Measurements from ENCODE around the gene TBC1D20. TPM values are rescaled to one million over a fixed set of nuclear protein-coding genes. Genes with fewer than 3 reads are reported as not detected.

TBC1D20 gene
- total and polyA plus RNA-seq, 3 donors from 2014 or later = 43.5 to 52.6 (median 45.7) TPM

- WGBS, 2 donors = 86 to 90% methylated on average over 11 to 14 of the region's 14 CpGs
- no peak overlapping the region for H3K4me3 ChIP-seq
- no peaks in the 10 kb centered on the region for H3K36me3 ChIP-seq (ENCODE audit: low read depth, missing control alignments)
- intact Hi-C loops (cut with DNase I; ENCODE audit: low total_unique reads) = no loop called here
- H3K9me3 ChIP-seq = no peaks in the 10 kb centered on the region
- no peak for DNase-seq
- H3K4me1 ChIP-seq = no peaks in the 10 kb centered on the region
- H3K27me3 ChIP-seq = no peaks in the 10 kb centered on the region
- no peak overlapping the region for H3K27ac ChIP-seq
- TF ChIP-seq CTCF (IDR thresholded peaks at IDR 0.05) (no peak), POLR2A (IDR thresholded peaks at IDR 0.05) (no peak)
These were observed 34.3 kb downstream of the TBC1D20 start for GRCh38 chr20:427849-428657.

- H3K36me3 ChIP-seq (ENCODE audit: low read depth, missing control alignments) = no peaks in the 10 kb centered on the region
- H3K9me3 ChIP-seq = no peaks in the 10 kb centered on the region
- no peak overlapping the region for H3K27ac ChIP-seq
- H3K4me3 ChIP-seq = no peak overlapping the region
- intact Hi-C loops (cut with DNase I; ENCODE audit: low total_unique reads) = no loop called here
- no peaks in the 10 kb centered on the region for H3K4me1 ChIP-seq
- H3K27me3 ChIP-seq = no peaks in the 10 kb centered on the region
- 89 to 93% methylated on average over 2 to 4 of the region's 4 CpGs for WGBS, 2 donors
- no peak for DNase-seq
- no peak for TF ChIP-seq CTCF (IDR thresholded peaks at IDR 0.05)
- no peak for TF ChIP-seq POLR2A (IDR thresholded peaks at IDR 0.05)
These were observed 34.9 kb downstream of the TBC1D20 start for GRCh38 chr20:427401-427800.

GRCh38 chr20:426566-426965, 35.8 kb downstream of the TBC1D20 start:
- H3K9me3 ChIP-seq = no peaks in the 10 kb centered on the region
- H3K27ac ChIP-seq = no peak overlapping the region
- H3K4me3 ChIP-seq = no peak overlapping the region
- intact Hi-C loops (cut with DNase I; ENCODE audit: low total_unique reads) = no loop called here
- DNase-seq = no peak
- H3K4me1 ChIP-seq = no peaks in the 10 kb centered on the region
- H3K27me3 ChIP-seq = no peaks in the 10 kb centered on the region
- WGBS, 2 donors = 97 to 100% methylated on average over 2 of the region's 2 CpGs
- TF ChIP-seq CTCF (IDR thresholded peaks at IDR 0.05) (no peak), POLR2A (IDR thresholded peaks at IDR 0.05) (no peak)
- no peaks in the 10 kb centered on the region for H3K36me3 ChIP-seq (ENCODE audit: low read depth, missing control alignments)

GRCh38 chr20:421685-422250, 40.6 kb downstream of the TBC1D20 start:
- Histone ChIP-seq H3K4me3 (no peak overlapping the region), H3K36me3 (ENCODE audit: low read depth, missing control alignments) (no peaks in the 10 kb centered on the region), H3K9me3 (no peaks in the 10 kb centered on the region), H3K4me1 (peaks cover 13% of the 10 kb centered on the region), H3K27ac (no peak overlapping the region), H3K27me3 (no peaks in the 10 kb centered on the region)
- TF ChIP-seq POLR2A (IDR thresholded peaks at IDR 0.05) (no peak), CTCF (IDR thresholded peaks at IDR 0.05) (no peak)
- intact Hi-C loops (cut with DNase I; ENCODE audit: low total_unique reads) = no loop called here
- no peak for DNase-seq
- WGBS, 2 donors = 92 to 94% methylated on average over 8 of the region's 8 CpGs
